ENCODE data around the gene STAM2. TPM values are rescaled to one million over a fixed set of nuclear protein-coding genes. Genes with fewer than 3 reads are reported as not detected.
A peak's percentile ranks its signal among the peaks of the same experiment; 100 is the strongest.

Gene STAM2
- total and polyA plus RNA-seq, 11 donors = 4.7 to 36.1 (median 25.7) TPM

DNA sequence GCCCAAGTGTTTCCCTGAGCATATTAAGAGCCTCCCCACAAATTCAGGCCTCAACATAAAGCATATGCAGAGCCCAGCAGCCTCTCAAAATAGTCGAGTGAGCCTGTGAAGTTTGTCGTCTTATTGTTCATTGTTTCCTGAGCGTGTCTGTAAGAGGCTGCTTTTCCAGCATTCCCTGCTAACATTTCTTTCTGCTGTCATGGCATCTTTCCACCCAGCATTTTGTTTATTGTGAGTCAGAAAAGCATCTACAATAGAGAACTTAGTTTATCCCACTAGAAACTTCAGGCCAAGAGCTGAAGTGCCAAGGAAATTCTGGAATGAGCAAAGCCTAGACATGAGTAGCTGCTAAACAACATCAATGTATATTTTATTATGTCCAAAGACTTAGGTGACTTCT, 46.3 kb upstream of the STAM2 start:
- Histone ChIP-seq H3K4me1 (peaks cover 0 to 19% (median 12%) of the 10 kb centered on the region in 12 donors), H3K27ac (no peak overlapping the region), H3K36me3 (no peaks in the 10 kb centered on the region), H3K9me3 (no peaks in the 10 kb centered on the region), H3K4me3 (no peak overlapping the region), H3K27me3 (no peaks in the 10 kb centered on the region)
- WGBS, 4 donors = 45 to 68% (median 61%) methylated on average over 3 of the region's 3 CpGs
- no peak for DNase-seq
- no peak for ATAC-seq
- intact Hi-C loops (cut with DNase I) = no loop called here
- no peak for TF ChIP-seq CTCF (IDR thresholded peaks at IDR 0.05)
- TF ChIP-seq POLR2A (IDR thresholded peaks at IDR 0.05) = no peak

DNA sequence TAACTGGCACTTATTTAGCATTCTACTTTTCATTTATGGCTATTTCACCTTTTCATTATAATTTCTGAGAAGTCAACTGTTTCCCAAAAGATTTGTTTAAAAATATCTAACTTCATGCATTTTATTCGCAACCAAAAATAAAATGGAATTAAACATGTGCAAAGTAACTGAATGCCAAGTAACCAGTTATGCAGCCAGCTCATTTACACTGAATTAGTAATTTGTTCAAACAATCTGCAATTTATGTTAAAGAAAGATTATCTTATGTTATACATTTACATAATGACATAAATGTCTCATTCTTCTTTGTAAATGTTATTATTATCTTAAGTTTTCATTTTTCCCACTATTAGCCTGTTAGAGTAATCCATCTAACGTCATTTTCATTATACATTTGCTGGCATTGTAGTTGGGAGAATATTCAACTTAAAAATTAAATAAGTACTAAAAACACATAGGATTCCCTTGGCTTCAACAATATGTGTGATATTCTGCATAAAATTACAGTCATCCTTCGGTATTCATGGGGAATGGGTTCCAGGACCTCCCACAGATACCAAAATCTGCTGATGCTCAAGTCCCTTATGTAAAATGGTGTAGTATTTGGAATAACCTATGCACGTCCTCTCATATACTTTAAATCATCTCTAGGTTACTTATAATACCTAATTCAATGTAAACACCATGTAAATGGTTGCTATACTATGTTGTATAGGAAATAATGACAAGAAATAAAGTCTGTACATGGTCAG, 43.7 kb upstream of the STAM2 start:
- 90 to 92% (median 92%) methylated on average over 4 of the region's 4 CpGs for WGBS, 4 donors
- no peaks in the 10 kb centered on the region for H3K36me3 ChIP-seq
- no peak for TF ChIP-seq CTCF (IDR thresholded peaks at IDR 0.05)
- TF ChIP-seq POLR2A (IDR thresholded peaks at IDR 0.05) = no peak
- H3K9me3 ChIP-seq = no peaks in the 10 kb centered on the region
- H3K27me3 ChIP-seq = no peaks in the 10 kb centered on the region
- intact Hi-C loops (cut with DNase I) = no loop called here
- no peak overlapping the region for H3K4me3 ChIP-seq
- DNase-seq (no peak), ATAC-seq (no peak)
- peaks cover 0 to 16% (median 10%) of the 10 kb centered on the region in 12 donors for H3K4me1 ChIP-seq
- H3K27ac ChIP-seq = no peak overlapping the region

DNA sequence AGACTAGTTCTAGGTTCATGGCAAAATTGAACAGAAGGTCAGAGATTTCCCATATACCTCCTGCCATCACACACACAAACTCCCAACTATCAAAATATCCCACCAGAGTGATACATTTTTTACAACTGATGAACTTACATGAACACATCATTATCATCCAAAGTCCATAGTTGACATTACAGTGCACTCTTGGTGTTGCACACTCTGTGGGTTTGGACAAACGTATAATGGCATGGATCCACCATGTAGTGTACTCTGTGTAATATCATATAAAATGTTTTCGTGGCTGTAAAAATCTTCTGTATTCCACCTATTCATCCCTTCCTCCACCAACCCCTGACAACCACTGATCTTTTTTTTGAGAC, 25.9 kb upstream of the STAM2 start:
- ATAC-seq (no peak), DNase-seq (no peak)
- TF ChIP-seq POLR2A (IDR thresholded peaks at IDR 0.05) = no peak
- no peak for TF ChIP-seq CTCF (IDR thresholded peaks at IDR 0.05)
- no peaks in the 10 kb centered on the region for H3K27me3 ChIP-seq
- no peaks in the 10 kb centered on the region for H3K36me3 ChIP-seq
- WGBS, 4 donors = 89 to 90% (median 89%) methylated on average over 2 of the region's 2 CpGs
- H3K4me1 ChIP-seq = peaks cover 0 to 4% (median 0%) of the 10 kb centered on the region in 12 donors
- H3K9me3 ChIP-seq = peaks cover 0 to 6% (median 0%) of the 10 kb centered on the region in 12 donors
- intact Hi-C loops (cut with DNase I) = no loop called here
- no peak overlapping the region for H3K27ac ChIP-seq
- H3K4me3 ChIP-seq = no peak overlapping the region

DNA sequence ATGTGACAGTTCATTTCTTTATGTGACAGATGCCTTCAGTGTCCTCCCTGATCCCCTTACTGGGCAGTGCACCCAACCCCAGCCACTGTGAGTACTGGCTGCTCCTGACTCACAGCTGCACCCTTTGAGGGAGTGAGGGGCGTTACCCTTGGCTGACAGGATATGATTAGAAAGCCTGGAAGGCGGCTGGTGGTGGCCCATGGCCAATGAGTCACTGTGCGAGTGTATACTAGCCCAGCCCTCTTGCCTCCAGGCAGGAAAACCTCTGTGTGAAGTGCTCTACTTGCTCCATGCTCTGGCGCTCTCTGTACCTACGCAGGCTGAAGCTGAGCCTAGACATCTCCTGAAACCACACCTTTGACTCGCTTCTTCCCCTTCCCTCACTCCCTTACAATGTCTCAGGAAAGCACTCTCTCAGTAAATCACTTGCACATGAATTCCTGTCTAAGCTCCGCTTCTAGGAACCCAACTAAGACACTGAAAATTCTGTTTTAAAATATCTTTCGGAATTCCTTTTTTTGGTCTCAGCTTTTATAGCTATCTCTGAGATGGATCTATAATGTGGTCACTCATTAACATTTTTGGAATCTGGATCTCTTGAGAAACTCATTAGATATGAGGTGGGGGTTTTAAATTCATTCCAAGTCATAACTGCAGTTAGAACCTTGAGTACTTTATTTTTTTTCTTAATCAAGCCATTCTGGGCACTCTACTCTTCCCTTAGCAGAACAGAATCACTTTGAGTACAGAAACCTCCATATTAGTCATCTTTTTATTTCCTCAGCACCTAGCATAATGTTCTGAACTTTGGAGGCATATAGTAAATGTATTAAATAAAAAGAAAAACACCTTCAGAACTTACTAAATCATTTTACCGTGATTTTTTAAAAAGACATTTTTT, 25.3 kb upstream of the STAM2 start:
- TF ChIP-seq CTCF (IDR thresholded peaks at IDR 0.05) (no peak), POLR2A (IDR thresholded peaks at IDR 0.05) (peak in 1 of 2 donors; percentile 29)
- Histone ChIP-seq H3K27me3 (no peaks in the 10 kb centered on the region), H3K27ac (no peak overlapping the region), H3K4me1 (peaks cover 0 to 4% (median 0%) of the 10 kb centered on the region in 12 donors), H3K36me3 (no peaks in the 10 kb centered on the region), H3K4me3 (no peak overlapping the region), H3K9me3 (peaks cover 0 to 6% (median 0%) of the 10 kb centered on the region in 12 donors)
- intact Hi-C loops (cut with DNase I) = no loop called here
- WGBS, 4 donors = 54 to 68% (median 61%) methylated on average over 9 of the region's 9 CpGs
- DNase-seq (peak; percentile 56 to 92 (median 86)), ATAC-seq (peak; percentile 64 to 100 (median 100))
